ENCODE measurements around the gene CDH4. TPM values are rescaled to one million over a fixed set of nuclear protein-coding genes. Genes with fewer than 3 reads are reported as not detected.

Gene CDH4
- total RNA-seq, 2 experiments from 2014 or later: not detected

DNA sequence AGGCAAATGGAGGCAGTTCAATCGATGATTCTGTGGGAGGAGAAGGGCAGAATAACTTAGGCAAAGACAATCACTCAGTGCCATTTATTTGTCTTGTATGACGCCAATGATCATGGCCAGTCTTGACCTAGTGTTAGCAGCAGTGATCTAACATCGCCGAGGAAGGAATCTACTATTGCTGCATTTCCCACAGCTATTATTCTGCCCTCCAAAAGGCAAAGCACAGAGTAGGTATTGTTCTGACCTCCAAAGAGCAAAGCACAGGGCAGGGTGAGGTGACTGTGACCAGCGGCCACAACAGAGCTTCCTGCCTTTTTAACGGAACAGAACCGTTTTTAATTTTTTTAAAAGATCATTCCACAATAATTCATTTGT is 235.9 kb downstream of the CDH4 start:
- no peak for DNase-seq (ENCODE audit: low spot score)
- intact Hi-C loops (cut with micrococcal nuclease; ENCODE audit: unreplicated experiment): no loop called here
- Histone ChIP-seq H2AFZ (ENCODE audit: low read length) (no peak overlapping the region), H3K36me3 (ENCODE audit: insufficient read depth, low read length) (no peaks in the 10 kb centered on the region), H4K20me1 (ENCODE audit: insufficient read depth, low read length) (no peaks in the 10 kb centered on the region), H3K4me2 (ENCODE audit: low read length) (no peak overlapping the region), H3K79me2 (ENCODE audit: insufficient read depth, low read depth, low read length) (no peaks in the 10 kb centered on the region), H3K9me2 (ENCODE audit: insufficient read depth, low read length) (no peaks in the 10 kb centered on the region), H3K4me1 (ENCODE audit: insufficient read depth, low read length, poor library complexity, severe bottlenecking) (no peaks in the 10 kb centered on the region), H3K9me3 (ENCODE audit: low read length) (peaks cover 5% of the 10 kb centered on the region; the same call in 1 of the 2 replicates), H3K4me3 (ENCODE audit: low read depth, low read length, poor library complexity, severe bottlenecking) (no peak overlapping the region), H3K27ac (ENCODE audit: low read depth, low read length, poor library complexity, severe bottlenecking) (no peak overlapping the region)
- no TSS peak for BruUV-seq (replicated peaks)
- TF ChIP-seq, protein P1, sequence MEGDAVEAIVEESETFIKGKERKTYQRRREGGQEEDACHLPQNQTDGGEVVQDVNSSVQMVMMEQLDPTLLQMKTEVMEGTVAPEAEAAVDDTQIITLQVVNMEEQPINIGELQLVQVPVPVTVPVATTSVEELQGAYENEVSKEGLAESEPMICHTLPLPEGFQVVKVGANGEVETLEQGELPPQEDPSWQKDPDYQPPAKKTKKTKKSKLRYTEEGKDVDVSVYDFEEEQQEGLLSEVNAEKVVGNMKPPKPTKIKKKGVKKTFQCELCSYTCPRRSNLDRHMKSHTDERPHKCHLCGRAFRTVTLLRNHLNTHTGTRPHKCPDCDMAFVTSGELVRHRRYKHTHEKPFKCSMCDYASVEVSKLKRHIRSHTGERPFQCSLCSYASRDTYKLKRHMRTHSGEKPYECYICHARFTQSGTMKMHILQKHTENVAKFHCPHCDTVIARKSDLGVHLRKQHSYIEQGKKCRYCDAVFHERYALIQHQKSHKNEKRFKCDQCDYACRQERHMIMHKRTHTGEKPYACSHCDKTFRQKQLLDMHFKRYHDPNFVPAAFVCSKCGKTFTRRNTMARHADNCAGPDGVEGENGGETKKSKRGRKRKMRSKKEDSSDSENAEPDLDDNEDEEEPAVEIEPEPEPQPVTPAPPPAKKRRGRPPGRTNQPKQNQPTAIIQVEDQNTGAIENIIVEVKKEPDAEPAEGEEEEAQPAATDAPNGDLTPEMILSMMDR (conservative IDR thresholded peaks at IDR 0.05; ENCODE audit: low read length): no peak
- no peak for TF ChIP-seq EZH2phosphoT487 (IDR thresholded peaks at IDR 0.05; ENCODE audit: borderline replicate concordance, low read depth, low read length)
- CTCF ChIA-PET (ENCODE audit: unreplicated experiment): no interaction called here
- POLR2A ChIA-PET: no interaction called here

DNA sequence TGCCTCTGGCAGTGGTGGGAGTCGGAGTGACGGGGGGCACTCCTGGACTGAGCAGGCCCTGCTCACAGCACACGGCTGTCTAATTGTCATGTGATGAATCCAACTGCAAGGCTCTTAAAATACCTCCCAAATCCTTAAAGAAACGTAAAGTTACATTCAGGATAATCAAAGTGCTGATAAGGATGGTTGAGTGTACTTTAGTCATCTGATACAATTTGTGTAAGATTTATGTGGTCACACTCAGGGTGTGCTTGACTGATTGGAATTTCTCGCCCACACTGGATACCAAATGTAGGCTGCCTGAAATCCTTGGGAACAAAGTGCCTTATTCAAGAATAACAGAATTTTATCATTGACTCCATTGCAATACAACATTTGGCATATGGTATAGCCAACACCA is 238.7 kb downstream of the CDH4 start:
- Histone ChIP-seq H3K4me3 (ENCODE audit: low read depth, low read length, poor library complexity, severe bottlenecking) (no peak overlapping the region), H3K27ac (ENCODE audit: low read depth, low read length, poor library complexity, severe bottlenecking) (no peak overlapping the region), H2AFZ (ENCODE audit: low read length) (no peak overlapping the region), H3K9me2 (ENCODE audit: insufficient read depth, low read length) (no peaks in the 10 kb centered on the region), H3K79me2 (ENCODE audit: insufficient read depth, low read depth, low read length) (no peaks in the 10 kb centered on the region), H3K4me2 (ENCODE audit: low read length) (no peak overlapping the region), H4K20me1 (ENCODE audit: insufficient read depth, low read length) (no peaks in the 10 kb centered on the region), H3K36me3 (ENCODE audit: insufficient read depth, low read length) (no peaks in the 10 kb centered on the region), H3K4me1 (ENCODE audit: insufficient read depth, low read length, poor library complexity, severe bottlenecking) (peaks cover 11% of the 10 kb centered on the region), H3K9me3 (ENCODE audit: low read length) (peaks cover 5% of the 10 kb centered on the region; the same call in 1 of the 2 replicates)
- no peak for DNase-seq (ENCODE audit: low spot score)
- BruUV-seq (replicated peaks): no TSS peak
- intact Hi-C loops (cut with micrococcal nuclease; ENCODE audit: unreplicated experiment): no loop called here
- ChIA-PET POLR2A (no interaction called here), CTCF (ENCODE audit: unreplicated experiment) (no interaction called here)
- TF ChIP-seq, protein P1 (conservative IDR thresholded peaks at IDR 0.05; ENCODE audit: low read length): no peak
- no peak for TF ChIP-seq EZH2phosphoT487 (IDR thresholded peaks at IDR 0.05; ENCODE audit: borderline replicate concordance, low read depth, low read length)

DNA sequence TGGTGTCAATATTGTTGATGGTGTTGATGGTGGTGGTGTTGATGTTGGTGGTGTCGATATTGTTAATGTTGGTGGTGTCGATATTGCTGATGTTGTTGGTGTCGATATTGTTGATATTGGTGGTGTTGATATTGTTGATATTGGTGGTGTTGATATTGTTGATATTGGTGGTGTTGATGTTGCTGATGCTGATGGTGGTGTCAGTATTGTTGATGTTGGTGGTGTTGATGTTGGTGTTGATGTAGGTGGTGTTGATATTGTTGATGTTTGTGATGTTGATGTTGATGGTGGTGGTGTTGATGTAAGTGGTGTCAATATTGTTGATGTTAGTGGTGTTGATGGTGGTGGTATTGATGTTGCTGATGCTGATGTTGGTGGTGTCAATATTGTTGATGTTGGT is 240.0 kb downstream of the CDH4 start:
- H4K20me1 ChIP-seq (ENCODE audit: insufficient read depth, low read length): no peaks in the 10 kb centered on the region
- no peak overlapping the region for H2AFZ ChIP-seq (ENCODE audit: low read length)
- ChIA-PET CTCF (ENCODE audit: unreplicated experiment) (no interaction called here), POLR2A (no interaction called here)
- H3K27ac ChIP-seq (ENCODE audit: low read depth, low read length, poor library complexity, severe bottlenecking): no peak overlapping the region
- H3K9me2 ChIP-seq (ENCODE audit: insufficient read depth, low read length): no peaks in the 10 kb centered on the region
- H3K4me1 ChIP-seq (ENCODE audit: insufficient read depth, low read length, poor library complexity, severe bottlenecking): peaks cover 25% of the 10 kb centered on the region
- BruUV-seq (replicated peaks): no TSS peak
- TF ChIP-seq, protein P1 (conservative IDR thresholded peaks at IDR 0.05; ENCODE audit: low read length): no peak
- H3K79me2 ChIP-seq (ENCODE audit: insufficient read depth, low read depth, low read length): no peaks in the 10 kb centered on the region
- peaks cover 5% of the 10 kb centered on the region; the same call in 1 of the 2 replicates for H3K9me3 ChIP-seq (ENCODE audit: low read length)
- DNase-seq (ENCODE audit: low spot score): no peak
- no peak overlapping the region for H3K4me3 ChIP-seq (ENCODE audit: low read depth, low read length, poor library complexity, severe bottlenecking)
- H3K36me3 ChIP-seq (ENCODE audit: insufficient read depth, low read length): no peaks in the 10 kb centered on the region
- no peak overlapping the region for H3K4me2 ChIP-seq (ENCODE audit: low read length)
- intact Hi-C loops (cut with micrococcal nuclease; ENCODE audit: unreplicated experiment): no loop called here

Data from OCI-LY7 (cell line).